Stimulated activated naive CD8-positive, alpha-beta T cell treated with anti-CD3 and anti-CD28 coated beads, Interleukin-15, Interleukin-2, amounts not matched to agents 100 ng/mL and 50 ng/mL, for 24 hours (primary cell): ENCODE data around the gene CNTNAP2.

Experiments used
- H3K27ac Mint-ChIP-seq: one replicate; pipeline ENCODE4 v1.8.0; 2021; ENCODE audit warnings: mild to moderate bottlenecking, mixed read lengths
- H3K27me3 Mint-ChIP-seq: one replicate; pipeline ENCODE4 v1.8.0; 2021; ENCODE audit warnings: mixed read lengths
- H3K36me3 Mint-ChIP-seq: one replicate; pipeline ENCODE4 v1.8.0; 2021; ENCODE audit warnings: low read depth, mixed read lengths
- H3K4me1 Mint-ChIP-seq: one replicate; pipeline ENCODE4 v1.8.0; 2021; ENCODE audit warnings: low read depth, mixed read lengths
- H3K4me3 Mint-ChIP-seq: one replicate; pipeline ENCODE4 v1.8.0; 2021; ENCODE audit warnings: mild to moderate bottlenecking, mixed read lengths
- H3K9me3 Mint-ChIP-seq: one replicate; pipeline ENCODE4 v1.8.0; 2021; ENCODE audit warnings: mixed read lengths

The CNTNAP2 gene

GRCh38 chr7:146720195-146720594 is 603.6 kb downstream of the CNTNAP2 start:
- H3K4me1 Mint-ChIP-seq, result no peaks in the 10 kb centered on the region
- H3K27me3 Mint-ChIP-seq, result no peaks in the 10 kb centered on the region
- H3K27ac Mint-ChIP-seq, result no peak overlapping the region
- H3K9me3 Mint-ChIP-seq, result no peaks in the 10 kb centered on the region
- H3K4me3 Mint-ChIP-seq, result no peak overlapping the region
- no peaks in the 10 kb centered on the region for H3K36me3 Mint-ChIP-seq

- H3K4me1 Mint-ChIP-seq, result no peaks in the 10 kb centered on the region
- no peaks in the 10 kb centered on the region for H3K36me3 Mint-ChIP-seq
- no peak overlapping the region for H3K4me3 Mint-ChIP-seq
Observed at GRCh38 chr7:146722986-146723385, 606.4 kb downstream of the CNTNAP2 start.

GRCh38 chr7:146725520-146725919 is 608.9 kb downstream of the CNTNAP2 start:
- no peaks in the 10 kb centered on the region for H3K9me3 Mint-ChIP-seq
- no peaks in the 10 kb centered on the region for H3K27me3 Mint-ChIP-seq
- no peaks in the 10 kb centered on the region for H3K36me3 Mint-ChIP-seq
- no peaks in the 10 kb centered on the region for H3K4me1 Mint-ChIP-seq
- no peak overlapping the region for H3K4me3 Mint-ChIP-seq
- no peak overlapping the region for H3K27ac Mint-ChIP-seq

More at GRCh38 chr7:146722986-146723385, 606.4 kb downstream of the CNTNAP2 start:
- no peaks in the 10 kb centered on the region for H3K27me3 Mint-ChIP-seq
- no peak overlapping the region for H3K27ac Mint-ChIP-seq
- no peaks in the 10 kb centered on the region for H3K9me3 Mint-ChIP-seq

GRCh38 chr7:146728141-146728540 is 611.5 kb downstream of the CNTNAP2 start:
- H3K27ac Mint-ChIP-seq, result no peak overlapping the region
- no peaks in the 10 kb centered on the region for H3K4me1 Mint-ChIP-seq
- no peak overlapping the region for H3K4me3 Mint-ChIP-seq
- no peaks in the 10 kb centered on the region for H3K9me3 Mint-ChIP-seq
- no peaks in the 10 kb centered on the region for H3K36me3 Mint-ChIP-seq
- H3K27me3 Mint-ChIP-seq, result no peaks in the 10 kb centered on the region

- no peaks in the 10 kb centered on the region for H3K27me3 Mint-ChIP-seq
- H3K4me1 Mint-ChIP-seq, result no peaks in the 10 kb centered on the region
- no peaks in the 10 kb centered on the region for H3K36me3 Mint-ChIP-seq
- peaks cover 3% of the 10 kb centered on the region for H3K9me3 Mint-ChIP-seq
- no peak overlapping the region for H3K4me3 Mint-ChIP-seq
- H3K27ac Mint-ChIP-seq, result no peak overlapping the region
Observed at GRCh38 chr7:146728611-146729010, 612.0 kb downstream of the CNTNAP2 start.

DNA sequence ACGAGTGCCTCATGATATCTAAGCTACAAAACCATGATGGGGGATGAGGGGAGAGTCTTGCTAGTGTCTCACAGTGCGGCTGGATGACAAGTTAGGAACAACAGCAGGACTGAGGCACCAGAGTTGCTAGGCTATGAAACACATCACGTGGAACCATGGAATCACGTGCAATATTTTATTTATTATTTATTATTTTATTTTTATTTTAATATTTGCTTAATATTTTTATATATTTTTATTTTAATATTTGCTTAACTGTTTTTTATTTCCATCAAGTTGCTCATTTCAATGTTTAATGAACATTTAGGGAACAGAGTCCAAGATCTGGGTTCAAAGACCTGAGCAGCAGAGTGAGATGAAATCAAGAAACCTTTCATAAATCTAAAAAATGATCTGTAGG is 614.6 kb downstream of the CNTNAP2 start:
- no peaks in the 10 kb centered on the region for H3K27me3 Mint-ChIP-seq
- H3K4me3 Mint-ChIP-seq, result no peak overlapping the region
- H3K36me3 Mint-ChIP-seq, result no peaks in the 10 kb centered on the region
- H3K9me3 Mint-ChIP-seq, result peaks cover 3% of the 10 kb centered on the region
- H3K4me1 Mint-ChIP-seq, result no peaks in the 10 kb centered on the region
- no peak overlapping the region for H3K27ac Mint-ChIP-seq

DNA sequence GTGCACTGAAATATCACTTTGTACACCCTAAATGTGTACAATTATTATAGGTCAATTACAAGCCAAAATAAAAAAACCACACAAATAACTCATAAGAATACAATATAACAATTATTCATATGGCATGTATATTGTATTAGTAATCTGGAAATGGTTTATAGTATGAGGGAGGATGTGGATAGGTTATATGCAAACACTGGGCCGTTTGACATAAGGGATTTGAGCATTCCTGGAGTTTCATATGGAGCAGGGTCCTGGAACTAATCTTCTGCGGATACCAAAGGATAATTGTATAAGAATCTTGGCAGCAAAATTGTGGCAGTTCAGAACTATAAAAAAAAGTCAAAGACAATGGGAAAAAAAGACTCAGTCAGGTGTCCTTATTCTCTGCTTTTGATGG is 619.4 kb downstream of the CNTNAP2 start:
- peaks cover 16% of the 10 kb centered on the region for H3K9me3 Mint-ChIP-seq
- H3K27me3 Mint-ChIP-seq, result no peaks in the 10 kb centered on the region
- H3K27ac Mint-ChIP-seq, result no peak overlapping the region
- no peaks in the 10 kb centered on the region for H3K36me3 Mint-ChIP-seq
- H3K4me3 Mint-ChIP-seq, result no peak overlapping the region
- H3K4me1 Mint-ChIP-seq, result no peaks in the 10 kb centered on the region

DNA sequence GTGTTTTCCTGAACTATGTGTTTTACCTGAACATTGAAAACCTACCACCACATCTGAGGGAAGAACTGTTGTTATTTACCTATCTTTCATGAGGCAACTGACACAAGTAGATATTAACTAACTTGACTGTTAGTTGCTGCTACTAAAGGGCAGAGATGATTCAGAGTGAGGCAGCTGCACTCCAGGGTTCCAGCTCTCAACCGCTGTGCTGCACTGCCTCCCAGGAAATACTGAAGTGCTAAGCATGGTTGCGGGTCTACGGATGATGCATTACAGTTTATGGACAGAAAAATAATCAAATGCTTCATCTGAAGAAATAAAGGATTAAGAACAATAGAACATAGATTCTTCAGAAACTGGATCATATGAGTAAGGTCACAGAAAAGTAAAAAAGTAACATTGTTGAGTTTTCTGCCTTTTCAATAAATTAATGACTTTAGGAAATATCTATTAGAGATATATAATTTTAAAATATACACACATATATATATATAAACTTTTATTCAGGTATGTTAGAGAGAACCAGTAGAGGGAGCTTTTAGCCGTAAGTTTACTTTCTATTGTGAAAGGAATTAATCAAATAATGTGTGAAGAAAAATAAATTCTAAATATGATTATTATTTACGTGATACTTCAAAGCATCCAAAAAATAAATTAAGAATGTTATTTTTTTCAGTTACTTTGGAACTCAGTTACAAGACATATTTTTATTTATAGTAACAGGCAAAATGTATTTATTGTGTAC is 620.0 kb downstream of the CNTNAP2 start:
- Mint-ChIP-seq H3K4me1 (no peaks in the 10 kb centered on the region), H3K4me3 (no peak overlapping the region), H3K27ac (no peak overlapping the region), H3K27me3 (no peaks in the 10 kb centered on the region), H3K36me3 (no peaks in the 10 kb centered on the region), H3K9me3 (peaks cover 19% of the 10 kb centered on the region)

DNA sequence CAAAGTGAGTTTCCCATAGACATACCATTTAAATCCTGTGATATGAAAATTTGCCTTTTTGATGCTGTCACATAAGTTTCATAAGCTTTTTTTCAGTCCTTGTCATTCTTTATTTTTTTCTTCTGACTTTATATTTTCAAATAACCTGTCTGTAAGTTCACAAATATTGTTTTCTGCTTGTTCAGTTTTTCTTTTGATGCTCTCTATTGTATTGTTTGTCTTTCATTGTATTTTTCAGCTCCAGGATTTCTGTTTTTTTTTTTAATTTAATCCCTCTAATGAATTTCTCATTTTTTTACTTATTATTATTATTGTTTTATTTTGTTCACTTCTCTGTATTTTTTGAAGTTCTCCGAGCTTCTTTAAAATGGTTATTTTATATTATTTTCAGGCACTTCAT is 623.4 kb downstream of the CNTNAP2 start:
- peaks cover 20% of the 10 kb centered on the region for H3K9me3 Mint-ChIP-seq
- no peaks in the 10 kb centered on the region for H3K4me1 Mint-ChIP-seq
- no peaks in the 10 kb centered on the region for H3K27me3 Mint-ChIP-seq

GRCh38 chr7:146741911-146742310 is 625.3 kb downstream of the CNTNAP2 start:
- no peaks in the 10 kb centered on the region for H3K36me3 Mint-ChIP-seq
- no peak overlapping the region for H3K4me3 Mint-ChIP-seq
- H3K27me3 Mint-ChIP-seq, result no peaks in the 10 kb centered on the region
- H3K27ac Mint-ChIP-seq, result no peak overlapping the region
- no peaks in the 10 kb centered on the region for H3K4me1 Mint-ChIP-seq
- H3K9me3 Mint-ChIP-seq, result peaks cover 20% of the 10 kb centered on the region

More for the DNA sequence above, 623.4 kb downstream of the CNTNAP2 start:
- Mint-ChIP-seq H3K27ac (no peak overlapping the region), H3K36me3 (no peaks in the 10 kb centered on the region), H3K4me3 (no peak overlapping the region)

GRCh38 chr7:146754385-146754784 is 637.8 kb downstream of the CNTNAP2 start:
- Mint-ChIP-seq H3K4me3 (no peak overlapping the region), H3K36me3 (no peaks in the 10 kb centered on the region), H3K27ac (no peak overlapping the region), H3K4me1 (no peaks in the 10 kb centered on the region), H3K9me3 (peaks cover 8% of the 10 kb centered on the region), H3K27me3 (no peaks in the 10 kb centered on the region)

- no peaks in the 10 kb centered on the region for H3K36me3 Mint-ChIP-seq
- H3K27me3 Mint-ChIP-seq, result no peaks in the 10 kb centered on the region
- peaks cover 8% of the 10 kb centered on the region for H3K9me3 Mint-ChIP-seq
- no peak overlapping the region for H3K27ac Mint-ChIP-seq
- no peak overlapping the region for H3K4me3 Mint-ChIP-seq
- no peaks in the 10 kb centered on the region for H3K4me1 Mint-ChIP-seq
Observed at GRCh38 chr7:146755585-146755984, 639.0 kb downstream of the CNTNAP2 start.

DNA sequence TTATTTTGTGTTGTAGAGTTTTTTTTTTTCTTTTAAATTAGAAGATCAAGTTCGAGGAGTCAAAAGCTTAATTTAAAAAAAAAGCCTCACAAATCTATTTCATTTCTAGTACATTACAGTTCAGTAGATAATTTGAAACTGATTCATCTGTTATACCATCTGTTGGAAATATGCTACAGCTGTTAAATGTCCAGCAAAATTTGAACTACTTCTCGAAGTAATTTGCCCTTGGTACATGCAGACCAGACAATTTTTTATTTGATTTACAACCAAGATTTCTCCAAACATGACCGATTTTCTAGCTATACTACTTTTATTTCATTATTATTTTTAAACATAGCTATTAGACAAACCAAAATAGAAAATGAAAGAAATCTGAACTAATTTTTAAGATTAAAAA is 647.9 kb downstream of the CNTNAP2 start:
- Mint-ChIP-seq H3K9me3 (peaks cover 12% of the 10 kb centered on the region), H3K36me3 (no peaks in the 10 kb centered on the region), H3K4me3 (no peak overlapping the region), H3K27me3 (no peaks in the 10 kb centered on the region), H3K27ac (no peak overlapping the region), H3K4me1 (no peaks in the 10 kb centered on the region)

DNA sequence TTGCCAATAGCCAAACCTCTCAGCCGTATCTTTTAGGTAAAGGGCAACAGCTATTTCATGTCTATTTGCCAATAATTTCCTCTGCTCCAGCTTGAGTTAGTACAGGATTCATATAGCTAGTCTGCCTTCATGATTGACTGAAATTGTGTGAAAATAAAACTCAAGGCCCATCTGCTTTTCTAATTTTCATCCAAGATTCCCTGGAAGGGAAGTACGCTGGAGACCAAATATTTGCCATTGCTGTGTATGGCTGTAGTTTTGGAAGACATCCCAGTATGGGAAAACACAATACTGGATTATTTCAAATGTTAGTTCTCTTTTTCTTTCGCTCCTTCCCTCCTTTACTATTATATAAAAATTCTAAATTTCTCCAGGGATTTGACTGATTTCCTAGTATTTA is 652.4 kb downstream of the CNTNAP2 start:
- Mint-ChIP-seq H3K4me1 (no peaks in the 10 kb centered on the region), H3K9me3 (peaks cover 9% of the 10 kb centered on the region), H3K27me3 (no peaks in the 10 kb centered on the region), H3K27ac (no peak overlapping the region), H3K36me3 (no peaks in the 10 kb centered on the region), H3K4me3 (no peak overlapping the region)

- Mint-ChIP-seq H3K4me1 (no peaks in the 10 kb centered on the region), H3K4me3 (no peak overlapping the region), H3K36me3 (no peaks in the 10 kb centered on the region), H3K9me3 (peaks cover 4% of the 10 kb centered on the region), H3K27me3 (no peaks in the 10 kb centered on the region), H3K27ac (no peak overlapping the region)
Observed at GRCh38 chr7:146772601-146773000, 656.0 kb downstream of the CNTNAP2 start.

- Mint-ChIP-seq H3K4me1 (no peaks in the 10 kb centered on the region), H3K36me3 (no peaks in the 10 kb centered on the region)
Observed at GRCh38 chr7:146773506-146773905, 656.9 kb downstream of the CNTNAP2 start.

More at GRCh38 chr7:146773506-146773905, 656.9 kb downstream of the CNTNAP2 start:
- H3K27me3 Mint-ChIP-seq, result no peaks in the 10 kb centered on the region
- no peak overlapping the region for H3K27ac Mint-ChIP-seq
- no peak overlapping the region for H3K4me3 Mint-ChIP-seq
- H3K9me3 Mint-ChIP-seq, result peaks cover 4% of the 10 kb centered on the region
